GM12878 (cell line): ENCODE measurements around the gene SOX6. TPM values are rescaled to one million over a fixed set of nuclear protein-coding genes. Genes with fewer than 3 reads are reported as not detected.

ENCODE experiments used
- ATAC-seq: fragments of 200-7000 bp; cut with Tn5 transposase; 3 replicates; pipeline ENCODE4 v1.9.1; 2020; ENCODE audit warnings: mild to moderate bottlenecking, moderate library complexity
- BruUV-seq: library from RNA; stranded (reverse); fragments of 400-500 nt; replicated peaks from 2 replicates; lab custom pipeline; 2021; lab: Mats Ljungman, UMichigan
- CTCF ChIA-PET: fragments of 300-600 bp; sonication (Branson Sonifier 250); formaldehyde crosslinking; extraction: SDS; loops from one replicate; lab custom pipeline; 2021; ENCODE audit warnings: inconsistent platforms; lab: Yijun Ruan, JAX
- POLR2A ChIA-PET: fragments of 350-600 bp; formaldehyde crosslinking; extraction: SDS; loops from one replicate; lab custom pipeline; 2021; ENCODE audit warnings: inconsistent platforms; lab: Charles Lee
- RAD21 ChIA-PET: fragments of 300-600 bp; sonication (Branson Sonifier 250); formaldehyde crosslinking; loops from one replicate; lab custom pipeline; 2023; ENCODE audit warnings: antibody characterized with exemption; ENCODE audit not compliant: unreplicated experiment; lab: Charles Lee
- SMC1A ChIA-PET: fragments of 300-600 bp; sonication (Branson Sonifier 250); formaldehyde crosslinking; loops from one replicate; lab custom pipeline; 2023; ENCODE audit not compliant: unreplicated experiment, uncharacterized antibody; lab: Charles Lee
- DNase-seq: peaks from one replicate; pipeline ENCODE4 v3.0.0-alpha.2; 2011; ENCODE audit warnings: low read depth, low spot score
- FAIRE-seq: peaks from 3 replicates; lab custom pipeline; 2011; peaks lifted over from hg19 to GRCh38; lab: Jason Lieb, UNC
- H2AFZ ChIP-seq: 2 replicates; pipeline ENCODE4 v1.6.0; 2011; ENCODE audit warnings: low read depth, low read length, control low read depth; ENCODE audit not compliant: control insufficient read depth
- H3K27ac ChIP-seq: 2 replicates; pipeline ENCODE4 v1.5.1; 2011; ENCODE audit warnings: control low read depth; ENCODE audit not compliant: control insufficient read depth, insufficient read depth
- H3K27me3 ChIP-seq, 2 experiments: replicated peaks in 1 of 2; 2 replicates each; pipeline versions ENCODE4 v1.6.0 to v1.6.1; 2011; ENCODE audit warnings: low read length in 1 of 2; ENCODE audit not compliant: control insufficient read depth in 2 of 2, insufficient read depth in 2 of 2
- H3K36me3 ChIP-seq, 2 experiments: 2 replicates each; pipeline ENCODE4 v1.5.1; 2011; ENCODE audit warnings: low read length in 1 of 2; ENCODE audit not compliant: control insufficient read depth in 2 of 2, insufficient read depth in 2 of 2
- H3K4me1 ChIP-seq: 2 replicates; pipeline ENCODE4 v1.6.1; 2011; ENCODE audit warnings: mild to moderate bottlenecking, low read length, moderate library complexity, mixed read lengths; ENCODE audit not compliant: control insufficient read depth, insufficient read depth
- H3K4me2 ChIP-seq: 2 replicates; pipeline ENCODE4 v1.6.0; 2011; ENCODE audit warnings: control low read depth; ENCODE audit not compliant: control insufficient read depth, insufficient read depth
- H3K4me3 ChIP-seq: fragments of 200-600 bp; sonication (generic); 2 replicates; pipeline ENCODE4 v1.5.1; 2016
- H3K79me2 ChIP-seq: 2 replicates; pipeline ENCODE4 v1.6.0; 2011; ENCODE audit warnings: low read length; ENCODE audit not compliant: control insufficient read depth, insufficient read depth
- H3K9ac ChIP-seq: 2 replicates; pipeline ENCODE4 v1.8.0; 2011; ENCODE audit warnings: low read length, control low read depth, mixed read lengths; ENCODE audit not compliant: control insufficient read depth, insufficient read depth
- H3K9me3 ChIP-seq: replicated peaks from 3 replicates; pipeline ENCODE4 v1.5.1; 2011; ENCODE audit warnings: mild to moderate bottlenecking, low read length; ENCODE audit not compliant: control insufficient read depth, insufficient read depth
- H4K20me1 ChIP-seq: 2 replicates; pipeline ENCODE4 v1.6.0; 2011; ENCODE audit not compliant: control insufficient read depth, insufficient read depth
- BACH1 ChIP-seq: fragments of 450-650 bp; IDR thresholded peaks from 2 replicates; pipeline ENCODE4 v1.6.1; 2017; ENCODE audit warnings: mild to moderate bottlenecking, borderline replicate concordance
- CBX5 ChIP-seq: sonication (generic); IDR thresholded peaks from 2 replicates; pipeline ENCODE4 v1.6.1; 2016; ENCODE audit warnings: low read depth, moderate library complexity, mild to moderate bottlenecking, inconsistent platforms
- NKRF ChIP-seq: fragments of 450-650 bp; conservative IDR thresholded peaks from 2 replicates; pipeline ENCODE4 v1.6.1; 2017; ENCODE audit warnings: mild to moderate bottlenecking, moderate library complexity
- SIX5 ChIP-seq: IDR thresholded peaks from 2 replicates; pipeline ENCODE4 v1.6.1; 2011; ENCODE audit warnings: mild to moderate bottlenecking, low read depth, low read length, moderate library complexity; ENCODE audit not compliant: severe bottlenecking
- ZZZ3 ChIP-seq: IDR thresholded peaks from 2 replicates; pipeline ENCODE4 v1.6.1; 2011; ENCODE audit warnings: low read depth; ENCODE audit not compliant: control insufficient read depth, insufficient read length
- WGBS: methylation state at CpG from one replicate; pipeline ENCODE4 v1.1.6; 2016; ENCODE audit warnings: low lambda C conversion rate; ENCODE audit not compliant: insufficient replicate concordance, insufficient coverage; ENCODE audit errors: missing lambda C conversion rate; 5-methylcytosine and 5-hydroxymethylcytosine counted together
- in situ Hi-C: fragments of 300-500 bp; cut with MboI; formaldehyde crosslinking; loops from 9 replicates; pipeline ENCODE4 v1.14.3; 2018; ENCODE audit warnings: mixed read lengths
- intact Hi-C: fragments of 100-400 bp; cut with micrococcal nuclease; formaldehyde crosslinking; loops from one replicate; pipeline ENCODE4 v1.14.2; 2022; ENCODE audit not compliant: unreplicated experiment
- polyA plus RNA-seq, 11 experiments: library from polyadenylated mRNA; depleted of rRNA in 4 of 11; unstranded in 6 of 11; stranded (reverse) in 5 of 11; fragments of >200 nt; fragmentation: Nextera tagmentation in 4 of 11; fragmentation: Illumina TruSeq in 1 of 11; extraction: Ambion mirVana in 4 of 11; extraction: Trizol in 1 of 11; gene quantifications; 1 replicate in 1 of 11; 2 replicates in 10 of 11; pipeline versions ENCODE4 v1.2.1 to v1.2.3, GENCODE V29; 2011 to 2016; ENCODE audit warnings: inconsistent platforms in 2 of 11, missing spikeins in 2 of 11, low read depth in 1 of 11
- total RNA-seq, 4 experiments: library from RNA; depleted of rRNA in 3 of 4; stranded (reverse); fragments of >200 nt in 3 of 4; fragmentation: Illumina TruSeq in 1 of 4; extraction: Trizol in 1 of 4; gene quantifications; 2 replicates each; pipeline versions ENCODE4 v1.2.1 to v1.2.3, GENCODE V29; 2013 to 2021

Gene SOX6
- total and polyA plus RNA-seq, 10 of the 15 experiments (the other 5 are each of a cell fraction or from before 2014, with no cell fraction given), result 0.03 to 0.71 (median 0.29) TPM; not detected in 4

DNA sequence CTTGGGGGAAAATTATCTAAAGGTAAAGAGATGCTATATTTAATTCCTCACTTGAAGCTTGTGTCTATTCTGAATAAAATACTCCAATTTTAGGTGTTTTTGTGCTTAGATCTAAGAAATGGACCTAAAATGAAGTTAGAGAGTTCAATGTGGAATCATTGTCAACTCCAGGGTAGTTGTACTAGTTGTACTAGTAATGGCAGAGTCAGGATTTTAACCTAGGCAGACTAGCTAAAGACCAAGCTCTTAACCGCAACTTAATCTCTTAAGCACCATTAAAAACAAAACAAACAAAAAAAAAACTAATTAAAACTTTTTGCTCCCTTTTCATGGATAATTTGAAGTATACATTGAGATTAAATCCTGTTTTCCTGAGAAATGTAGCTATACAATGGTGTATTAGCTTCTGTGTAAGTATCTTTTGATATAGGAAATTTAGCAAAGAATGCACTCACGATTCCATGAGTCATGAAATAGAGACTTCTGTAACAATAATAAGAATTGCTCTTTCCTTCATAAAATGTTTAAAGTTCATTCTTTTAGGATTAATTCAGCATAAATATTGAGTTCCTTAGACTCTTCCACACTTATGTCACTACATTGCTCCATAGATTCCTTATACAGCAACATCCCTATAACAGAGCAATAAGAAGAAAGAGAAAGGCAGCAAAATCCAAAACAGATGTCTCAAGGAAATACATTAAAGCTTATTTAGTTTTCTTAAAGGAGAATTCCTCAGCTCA lies 26.5 kb upstream of the SOX6 start:
- Histone ChIP-seq H3K9ac (no peak overlapping the region), H3K9me3 (no peaks in the 10 kb centered on the region), H4K20me1 (no peaks in the 10 kb centered on the region), H3K79me2 (no peaks in the 10 kb centered on the region), H3K27ac (no peak overlapping the region), H2AFZ (no peak overlapping the region), H3K36me3 (no peaks in the 10 kb centered on the region), H3K4me2 (no peak overlapping the region), H3K27me3 (no peaks in the 10 kb centered on the region), H3K4me1 (no peaks in the 10 kb centered on the region), H3K4me3 (no peak overlapping the region)
- ATAC-seq (no peak), FAIRE-seq (no peak), DNase-seq (no peak)
- no TSS peak for BruUV-seq
- ChIA-PET RAD21 (interaction anchor here (0.5 kb wide), 1 partner anchor 19 kb away, joined by 3 read pairs; no protein-coding TSS in a partner anchor), CTCF (no interaction called here), POLR2A (no interaction called here), SMC1A (interaction anchor here (0.6 to 0.9 kb wide), 2 partner anchors 11 to 353 kb away, joined by 3 read pairs; no protein-coding TSS in a partner anchor)
- intact Hi-C loops, result no loop called here
- in situ Hi-C loops, result no loop called here
- TF ChIP-seq BACH1, result no peak
- TF ChIP-seq NKRF, result no peak
- TF ChIP-seq ZZZ3, result no peak
- 58% methylated on average over 2 of the region's 2 CpGs for WGBS

DNA sequence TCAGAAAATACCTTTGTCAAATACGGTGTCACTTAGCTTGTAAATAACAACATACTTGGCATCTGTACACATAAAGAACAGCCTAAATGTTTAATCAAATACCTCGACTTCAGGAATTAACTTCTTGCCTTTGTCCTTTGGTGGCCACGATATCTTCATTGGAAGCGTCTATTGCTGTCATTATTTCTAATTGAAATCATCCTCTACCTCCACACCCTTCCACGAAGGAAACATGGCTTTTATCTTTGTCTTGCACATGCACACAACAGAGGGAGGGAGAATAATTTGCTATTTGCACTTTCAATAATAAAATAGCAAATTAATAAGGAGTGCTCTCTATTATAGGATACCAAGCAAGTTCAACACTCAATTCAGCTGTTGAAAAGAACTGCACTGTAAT lies 25.8 kb upstream of the SOX6 start:
- no peaks in the 10 kb centered on the region for H3K9me3 ChIP-seq
- no peak overlapping the region for H3K4me3 ChIP-seq
- POLR2A ChIA-PET, result no interaction called here
- no TSS peak for BruUV-seq
- intact Hi-C loops, result no loop called here
- no peaks in the 10 kb centered on the region for H3K36me3 ChIP-seq
- SMC1A ChIA-PET, result no interaction called here
- 9% methylated on average over 5 of the region's 5 CpGs for WGBS
- H3K4me1 ChIP-seq, result no peaks in the 10 kb centered on the region
- no peaks in the 10 kb centered on the region for H3K27me3 ChIP-seq
- H3K9ac ChIP-seq, result no peak overlapping the region
- RAD21 ChIA-PET, result no interaction called here
- no peak for FAIRE-seq
- TF ChIP-seq CBX5 (no peak), SIX5 (no peak)
- H3K4me2 ChIP-seq, result no peak overlapping the region
- H3K79me2 ChIP-seq, result no peaks in the 10 kb centered on the region
- ATAC-seq, result no peak
- no peak overlapping the region for H2AFZ ChIP-seq
- DNase-seq, result no peak
- in situ Hi-C loops, result no loop called here
- CTCF ChIA-PET, result no interaction called here
- H3K27ac ChIP-seq, result no peak overlapping the region
- no peaks in the 10 kb centered on the region for H4K20me1 ChIP-seq
